GM12891 (cell line): ENCODE data around the gene FRMD5.

Experiments used
- PAX5 ChIP-seq: IDR thresholded peaks from 2 replicates; pipeline ENCODE4 v1.6.1; 2011; ENCODE audit warnings: low read length, moderate library complexity, mild to moderate bottlenecking; ENCODE audit not compliant: insufficient read depth, severe bottlenecking
- POLR2A ChIP-seq: IDR thresholded peaks from 2 replicates; pipeline ENCODE4 v1.6.1; 2011; ENCODE audit warnings: low read depth, low read length, control low read depth
- POLR2AphosphoS5 ChIP-seq: IDR thresholded peaks from 2 replicates; pipeline ENCODE4 v1.6.1; 2011; ENCODE audit warnings: low read depth, low read length, control low read depth
- POU2F2 ChIP-seq: IDR thresholded peaks from 2 replicates; pipeline ENCODE4 v1.6.1; 2011; ENCODE audit warnings: low read depth, mild to moderate bottlenecking, control low read depth, low read length, moderate library complexity
- SPI1 ChIP-seq: IDR thresholded peaks from 2 replicates; pipeline ENCODE4 v1.6.1; 2011; ENCODE audit warnings: low read depth, low read length, control low read depth
- TAF1 ChIP-seq: IDR thresholded peaks from 2 replicates; pipeline ENCODE4 v1.6.1; 2011; ENCODE audit warnings: low read depth, low read length, control low read depth

DNA sequence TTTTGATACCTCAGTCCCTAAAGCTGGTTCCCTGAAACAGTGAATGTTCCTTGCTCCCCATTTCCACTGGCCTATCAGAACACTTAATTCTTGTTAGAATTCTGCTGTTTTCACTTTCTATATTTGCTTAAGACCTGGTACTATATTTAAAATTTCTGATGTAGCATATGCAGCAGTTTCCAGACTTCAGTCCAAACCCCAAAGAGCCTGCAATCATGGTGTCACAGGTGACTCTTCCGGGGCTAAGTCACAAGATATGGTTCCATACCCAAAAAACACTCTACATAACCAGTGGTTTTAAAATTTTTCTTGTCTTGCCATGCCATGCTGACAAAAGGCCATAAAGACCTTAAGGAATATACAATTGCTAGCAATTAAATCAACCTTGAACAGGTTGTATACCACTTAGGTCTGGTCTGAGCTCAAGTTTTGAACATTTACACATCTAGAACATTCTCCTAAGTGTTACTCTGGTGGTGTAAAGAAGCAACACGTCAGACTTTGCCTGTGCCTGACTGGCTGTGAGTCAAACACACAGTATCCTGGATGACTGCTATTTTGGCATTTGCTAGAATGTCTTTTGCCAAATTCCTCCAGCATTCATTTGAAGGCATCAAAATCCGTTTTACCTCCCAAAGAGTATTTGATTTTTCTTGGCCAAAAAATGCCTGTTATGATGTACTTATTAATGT lies 160.0 kb downstream of the FRMD5 start:
- TF ChIP-seq TAF1 (no peak), POLR2AphosphoS5 (no peak), SPI1 (no peak), POLR2A (no peak), POU2F2 (no peak), PAX5 (no peak)
